ENCODE results near the gene MAP1LC3B2. TPM values are rescaled to one million over a fixed set of nuclear protein-coding genes. Genes with fewer than 3 reads are reported as not detected.

MAP1LC3B2 gene
- total and polyA plus RNA-seq, 2 of the 13 experiments (the other 11 are each of a cell fraction or from before 2014, with no cell fraction given) = 0.60 to 2.2 TPM

GRCh38 chr12:116599285-116600136 is 40.3 kb downstream of the MAP1LC3B2 start (continued):
- no peak for TF ChIP-seq ZBTB49 (CRISPR knock-in tag; IDR thresholded peaks at IDR 0.05; ENCODE audit: borderline replicate concordance)
- no peak for TF ChIP-seq EP300 (IDR thresholded peaks at IDR 0.05; ENCODE audit: low read depth in 2 of 2, low read length in 2 of 2)
- no peak for TF ChIP-seq EP300 (CRISPR knock-in tag; IDR thresholded peaks at IDR 0.05; ENCODE audit: borderline replicate concordance)
- peak; percentile 70 for TF ChIP-seq CTCF (CRISPR knock-in tag; IDR thresholded peaks at IDR 0.05)
- 0 out of 2 replicates have a peak, but pooled peaks have one; percentile 23 for TF ChIP-seq KDM2A (CRISPR knock-in tag; IDR thresholded peaks at IDR 0.05; ENCODE audit: borderline replicate concordance, low read depth)
- TF ChIP-seq ELF1 (CRISPR knock-in tag; IDR thresholded peaks at IDR 0.05) = no peak
- no peak for TF ChIP-seq ZNF883 (CRISPR knock-in tag; IDR thresholded peaks at IDR 0.05; ENCODE audit: not compliant biosample characterization)
- TF ChIP-seq RAD21 (CRISPR knock-in tag; IDR thresholded peaks at IDR 0.05) = 0 out of 2 replicates have a peak, but pooled peaks have one; percentile 16
- no peak for TF ChIP-seq NFE2L1 (CRISPR knock-in tag; IDR thresholded peaks at IDR 0.05; ENCODE audit: borderline replicate concordance)
